Memory B cell (primary cell): ENCODE measurements around the gene TMEM218.
"Not testable (repeated sequence)": the region's sequence is repeated elsewhere in the genome, so short reads cannot be mapped to it uniquely, and the experiment has no call there.

Experiments used
- ATAC-seq: fragments of 150-1000 bp; cut with Tn5 transposase; 2 replicates; pipeline ENCODE4 v1.10.0; 2021; ENCODE audit warnings: low read depth, mild to moderate bottlenecking, moderate library complexity
- DNase-seq, 2 donors: peaks; one replicate each; pipeline ENCODE4 v3.0.0; 2022; ENCODE audit warnings: low spot score in 2 of 2
- H3K27ac Mint-ChIP-seq: one replicate; pipeline ENCODE4 v1.8.0; 2022; ENCODE audit warnings: mild to moderate bottlenecking, moderate library complexity, mixed read lengths
- H3K27me3 Mint-ChIP-seq: one replicate; pipeline ENCODE4 v1.8.0; 2022; ENCODE audit warnings: mixed read lengths
- H3K36me3 Mint-ChIP-seq: one replicate; pipeline ENCODE4 v1.8.0; 2022; ENCODE audit warnings: mild to moderate bottlenecking, mixed read lengths
- H3K4me1 Mint-ChIP-seq: one replicate; pipeline ENCODE4 v1.8.0; 2022; ENCODE audit warnings: mixed read lengths
- H3K4me3 Mint-ChIP-seq: one replicate; pipeline ENCODE4 v1.8.0; 2022; ENCODE audit warnings: mild to moderate bottlenecking, moderate library complexity, mixed read lengths
- H3K9me3 Mint-ChIP-seq: one replicate; pipeline ENCODE4 v1.8.0; 2022; ENCODE audit warnings: mixed read lengths

TMEM218 gene

GRCh38 chr11:125090816-125091215 lies 20.6 kb downstream of the TMEM218 start:
- DNase-seq (no peak), ATAC-seq (no peak)
- Mint-ChIP-seq H3K4me1 (peaks cover 2% of the 10 kb centered on the region), H3K27ac (no peak overlapping the region), H3K36me3 (peaks cover 4% of the 10 kb centered on the region), H3K9me3 (no peaks in the 10 kb centered on the region), H3K27me3 (no peaks in the 10 kb centered on the region), H3K4me3 (no peak overlapping the region)

GRCh38 chr11:125090151-125090550 lies 21.3 kb downstream of the TMEM218 start:
- not testable (repeated sequence) for H3K27ac Mint-ChIP-seq

GRCh38 chr11:125089481-125089880 lies 21.9 kb downstream of the TMEM218 start:
- not testable (repeated sequence) for ATAC-seq, H3K4me1 Mint-ChIP-seq, H3K27me3 Mint-ChIP-seq, H3K36me3 Mint-ChIP-seq, H3K9me3 Mint-ChIP-seq, DNase-seq, H3K4me3 Mint-ChIP-seq, H3K27ac Mint-ChIP-seq

More at GRCh38 chr11:125090151-125090550, 21.3 kb downstream of the TMEM218 start:
- ATAC-seq, H3K4me3 Mint-ChIP-seq, DNase-seq, H3K9me3 Mint-ChIP-seq, H3K36me3 Mint-ChIP-seq, H3K27me3 Mint-ChIP-seq, H3K4me1 Mint-ChIP-seq: not testable (repeated sequence)

- Mint-ChIP-seq H3K9me3 (no peaks in the 10 kb centered on the region), H3K36me3 (peaks cover 12% of the 10 kb centered on the region), H3K4me1 (peaks cover 2% of the 10 kb centered on the region), H3K27me3 (no peaks in the 10 kb centered on the region), H3K4me3 (no peak overlapping the region), H3K27ac (peak overlapping the region; percentile 75)
- DNase-seq: no peak
- no peak for ATAC-seq
Measured at GRCh38 chr11:125088576-125089455, 22.6 kb downstream of the TMEM218 start.

GRCh38 chr11:125088123-125088522 lies 23.3 kb downstream of the TMEM218 start:
- Mint-ChIP-seq H3K9me3 (no peaks in the 10 kb centered on the region), H3K4me1 (peaks cover 2% of the 10 kb centered on the region), H3K27me3 (no peaks in the 10 kb centered on the region), H3K4me3 (no peak overlapping the region), H3K27ac (peak overlapping the region; percentile 75), H3K36me3 (peaks cover 12% of the 10 kb centered on the region)
- ATAC-seq (no peak), DNase-seq (no peak)

- no peaks in the 10 kb centered on the region for H3K9me3 Mint-ChIP-seq
- H3K4me3 Mint-ChIP-seq: no peak overlapping the region
- peaks cover 2% of the 10 kb centered on the region for H3K4me1 Mint-ChIP-seq
- H3K27me3 Mint-ChIP-seq: no peaks in the 10 kb centered on the region
- ATAC-seq: no peak
- peaks cover 14% of the 10 kb centered on the region for H3K36me3 Mint-ChIP-seq
- no peak overlapping the region for H3K27ac Mint-ChIP-seq
- no peak for DNase-seq
Measured at GRCh38 chr11:125086633-125087296, 24.7 kb downstream of the TMEM218 start.

GRCh38 chr11:125085301-125086081 lies 25.9 kb downstream of the TMEM218 start:
- no peak for ATAC-seq
- H3K9me3 Mint-ChIP-seq: no peaks in the 10 kb centered on the region
- no peak for DNase-seq
- no peak overlapping the region for H3K27ac Mint-ChIP-seq
- H3K27me3 Mint-ChIP-seq: no peaks in the 10 kb centered on the region
- H3K4me1 Mint-ChIP-seq: peaks cover 2% of the 10 kb centered on the region
- H3K36me3 Mint-ChIP-seq: peaks cover 16% of the 10 kb centered on the region
- no peak overlapping the region for H3K4me3 Mint-ChIP-seq

GRCh38 chr11:125084761-125085231 lies 26.6 kb downstream of the TMEM218 start:
- peaks cover 2% of the 10 kb centered on the region for H3K4me1 Mint-ChIP-seq
- H3K36me3 Mint-ChIP-seq: peaks cover 16% of the 10 kb centered on the region
- no peak for ATAC-seq
- H3K27ac Mint-ChIP-seq: no peak overlapping the region
- DNase-seq: no peak
- no peak overlapping the region for H3K4me3 Mint-ChIP-seq
- no peaks in the 10 kb centered on the region for H3K9me3 Mint-ChIP-seq
- no peaks in the 10 kb centered on the region for H3K27me3 Mint-ChIP-seq

GRCh38 chr11:125084057-125084416 lies 27.4 kb downstream of the TMEM218 start:
- DNase-seq (no peak), ATAC-seq (no peak)
- Mint-ChIP-seq H3K27me3 (no peaks in the 10 kb centered on the region), H3K4me3 (no peak overlapping the region), H3K4me1 (peaks cover 2% of the 10 kb centered on the region), H3K9me3 (no peaks in the 10 kb centered on the region), H3K27ac (peak overlapping the region; percentile 24), H3K36me3 (peaks cover 16% of the 10 kb centered on the region)

GRCh38 chr11:125083312-125084056 lies 27.9 kb downstream of the TMEM218 start:
- peaks cover 2% of the 10 kb centered on the region for H3K4me1 Mint-ChIP-seq

GRCh38 chr11:125082611-125083311 lies 28.7 kb downstream of the TMEM218 start:
- no peak for ATAC-seq
- DNase-seq: no peak
- H3K27me3 Mint-ChIP-seq: no peaks in the 10 kb centered on the region
- H3K9me3 Mint-ChIP-seq: no peaks in the 10 kb centered on the region
- peaks cover 2% of the 10 kb centered on the region for H3K4me1 Mint-ChIP-seq
- no peak overlapping the region for H3K4me3 Mint-ChIP-seq
- H3K27ac Mint-ChIP-seq: peak overlapping the region; percentile 28
- peaks cover 19% of the 10 kb centered on the region for H3K36me3 Mint-ChIP-seq

More at GRCh38 chr11:125083312-125084056, 27.9 kb downstream of the TMEM218 start:
- peaks cover 16% of the 10 kb centered on the region for H3K36me3 Mint-ChIP-seq
- no peak for ATAC-seq
- DNase-seq: no peak
- H3K9me3 Mint-ChIP-seq: no peaks in the 10 kb centered on the region
- peak overlapping the region; percentile 24 for H3K27ac Mint-ChIP-seq
- no peak overlapping the region for H3K4me3 Mint-ChIP-seq
- no peaks in the 10 kb centered on the region for H3K27me3 Mint-ChIP-seq

- DNase-seq: no peak
- Mint-ChIP-seq H3K36me3 (peaks cover 19% of the 10 kb centered on the region), H3K4me3 (no peak overlapping the region), H3K9me3 (no peaks in the 10 kb centered on the region), H3K27me3 (no peaks in the 10 kb centered on the region), H3K4me1 (peaks cover 2% of the 10 kb centered on the region), H3K27ac (peak overlapping the region; percentile 28)
- ATAC-seq: no peak
Measured at GRCh38 chr11:125082040-125082439, 29.4 kb downstream of the TMEM218 start.
